Kidney (tissue), 22 donors: ENCODE data around the gene SLC7A8. TPM values are rescaled to one million over a fixed set of nuclear protein-coding genes. Genes with fewer than 3 reads are reported as not detected.
"Not testable (repeated sequence)": the region's sequence is repeated elsewhere in the genome, so short reads cannot be mapped to it uniquely, and the experiment has no call there.

Experiments used
- DNase-seq, 5 donors: peaks; one replicate each; pipeline ENCODE4 v3.0.0-alpha.2; 2013 to 2020
- FAIRE-seq: peaks from 2 replicates; lab custom pipeline; 2012; peaks lifted over from hg19 to GRCh38; lab: Jason Lieb, UNC
- H3K27ac ChIP-seq, 2 donors: one replicate each; pipeline ENCODE4 v1.7.0; 2013; ENCODE audit warnings: low read depth in 2 of 2, low read length in 2 of 2, inconsistent platforms in 1 of 2
- H3K27me3 ChIP-seq: one replicate; pipeline ENCODE4 v1.7.1; 2013; ENCODE audit warnings: low read length, inconsistent platforms; ENCODE audit not compliant: control insufficient read depth, insufficient read depth
- H3K36me3 ChIP-seq, 3 donors: one replicate each; pipeline versions ENCODE4 v1.7.0 to v1.7.1; 2013; ENCODE audit warnings: low read length in 3 of 3, control low read depth in 1 of 3, inconsistent platforms in 1 of 3; ENCODE audit not compliant: insufficient read depth in 3 of 3, control insufficient read depth in 2 of 3
- H3K4me1 ChIP-seq, 3 donors: one replicate each; pipeline versions ENCODE4 v1.7.0 to v1.7.1; 2013; ENCODE audit warnings: low read length in 3 of 3, inconsistent platforms in 1 of 3, low read depth in 1 of 3; ENCODE audit not compliant: control insufficient read depth in 2 of 3, insufficient read depth in 2 of 3
- H3K4me3 ChIP-seq, 3 donors: one replicate each; pipeline versions ENCODE4 v1.7.0 to v1.8.1; 2013; ENCODE audit warnings: low read length in 3 of 3, control low read depth in 1 of 3, inconsistent platforms in 1 of 3
- H3K9ac ChIP-seq, 3 donors: one replicate each; pipeline versions ENCODE4 v1.7.0 to v1.7.1; 2013; ENCODE audit warnings: low read length in 3 of 3, control low read depth in 1 of 3, inconsistent platforms in 1 of 3
- H3K9me3 ChIP-seq, 3 donors: one replicate each; pipeline versions ENCODE4 v1.7.0 to v1.7.1; 2013; ENCODE audit warnings: low read length in 3 of 3, control low read depth in 1 of 3, inconsistent platforms in 1 of 3; ENCODE audit not compliant: control insufficient read depth in 2 of 3, insufficient read depth in 1 of 3
- intact Hi-C: fragments of 100-400 bp; cut with DNase I; formaldehyde crosslinking; loops from one replicate; pipeline ENCODE4 v1.11.1; 2022
- long read RNA-seq, 10 donors: library from polyadenylated mRNA in 1 of 10; unstranded in 1 of 10; transcript quantifications; one replicate each; pipeline ENCODE4 v2.0.0 and lab custom pipeline, GENCODE V29; 2021 to 2026
- polyA plus RNA-seq: library from polyadenylated mRNA; stranded (reverse); fragments of 350-450 nt; fragmentation: Illumina TruSeq; extraction: RNeasy Lipid Tissue Mini Kit (QIAGEN cat#74804); gene quantifications from one replicate; pipeline ENCODE4 v1.2.3, GENCODE V29; 2014; ENCODE audit warnings: low read depth, low replicate concordance; ENCODE audit not compliant: insufficient read depth
- total RNA-seq: library from RNA; stranded (reverse); fragmentation: NEBNext Ultra II Directional; extraction: Animal tissue kit (Norgen Biotek cat#: 25700); gene quantifications from one replicate; pipeline ENCODE4 v1.2.1, GENCODE V29; 2021
- TF ChIP-seq, protein P1 (sequence below): IDR thresholded peaks from 3 replicates; pipeline ENCODE4 v1.5.1; 2012; ENCODE audit warnings: mild to moderate bottlenecking, moderate library complexity, borderline replicate concordance; ENCODE audit not compliant: insufficient read depth; ENCODE audit errors: extremely low read depth
- donor health status: control.
- donor health status: control.
- donor health status: control.
- donor health status: control.
- donor health status: control.
- donor health status: DM: yes; HTN: yes; CAD: no.
- donor health status: Normal renal cell carcinoma (clear cell type).

SLC7A8 gene
- 22.9 TPM for total RNA-seq
- polyA plus RNA-seq: 210 TPM
- long read RNA-seq, donor 1, full-length matches to known transcripts: 13 of 32 reads
- long read RNA-seq, donor 1, partial matches to known transcripts: 19 of 32 reads
- long read RNA-seq, donor 1, other reads (novel, unspliced or antisense): 0 of 32 reads
- long read RNA-seq, donor 2, full-length matches to known transcripts: 24 of 43 reads
- long read RNA-seq, donor 2, partial matches to known transcripts: 19 of 43 reads
- long read RNA-seq, donor 2, other reads (novel, unspliced or antisense): 0 of 43 reads
- long read RNA-seq, donor 3, full-length matches to known transcripts: 23 of 161 reads
- long read RNA-seq, donor 3, partial matches to known transcripts: 133 of 161 reads
- long read RNA-seq, donor 3, other reads (novel, unspliced or antisense): 5 of 161 reads
- long read RNA-seq, donor 4, full-length matches to known transcripts: 51 of 81 reads
- long read RNA-seq, donor 4, partial matches to known transcripts: 30 of 81 reads
- long read RNA-seq, donor 4, other reads (novel, unspliced or antisense): 0 of 81 reads
- long read RNA-seq, donor 5, full-length matches to known transcripts: 1 of 1 reads
- long read RNA-seq, donor 5, partial matches to known transcripts: 0 of 1 reads
- long read RNA-seq, donor 5, other reads (novel, unspliced or antisense): 0 of 1 reads
- long read RNA-seq, donor 6, full-length matches to known transcripts: 5 of 5 reads
- long read RNA-seq, donor 6, partial matches to known transcripts: 0 of 5 reads
- long read RNA-seq, donor 6, other reads (novel, unspliced or antisense): 0 of 5 reads
- long read RNA-seq, donor 7, partial matches to known transcripts: 0 of 6 reads
- long read RNA-seq, donor 7, other reads (novel, unspliced or antisense): 6 of 6 reads
- long read RNA-seq, donor 8, full-length matches to known transcripts: 5 of 16 reads
- long read RNA-seq, donor 8, partial matches to known transcripts: 11 of 16 reads
- long read RNA-seq, donor 8, other reads (novel, unspliced or antisense): 0 of 16 reads
- long read RNA-seq, donor 9, full-length matches to known transcripts: 7 of 7 reads
- long read RNA-seq, donor 9, partial matches to known transcripts: 0 of 7 reads
- long read RNA-seq, donor 9, other reads (novel, unspliced or antisense): 0 of 7 reads
- long read RNA-seq, donor 10, full-length matches to known transcripts: 28 of 89 reads
- long read RNA-seq, donor 10, partial matches to known transcripts: 61 of 89 reads
- long read RNA-seq, donor 10, other reads (novel, unspliced or antisense): 0 of 89 reads

DNA sequence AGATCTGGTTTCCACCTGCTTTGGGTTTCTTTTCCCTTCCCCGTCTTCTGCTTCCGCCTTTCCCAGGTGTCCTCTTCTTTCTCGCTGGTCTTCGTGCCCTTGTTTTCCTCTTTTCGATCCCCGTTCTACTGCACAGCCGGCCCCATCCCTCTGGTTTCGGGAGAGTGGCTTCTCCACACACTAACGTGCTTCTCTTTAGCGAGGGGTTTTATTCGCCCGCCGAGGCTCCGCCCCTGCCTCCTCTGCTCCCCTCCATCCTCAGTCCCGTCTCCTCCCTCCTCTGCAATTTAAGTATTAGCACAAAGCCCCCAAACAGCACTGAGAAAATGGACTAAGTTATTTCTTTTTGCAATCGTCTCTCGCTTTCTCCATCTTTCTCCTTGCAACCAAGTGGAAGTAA, at the start of gene SLC7A8:
Gene SLC7A8, minus strand, starts transcription at position 182 of the 400 bp plus-strand sequence. CDS start 746 bp downstream, outside the sequence.
- H3K27me3 ChIP-seq: no peaks in the 10 kb centered on the region
- intact Hi-C loops: no loop called here
- H3K36me3 ChIP-seq: no peaks in the 10 kb centered on the region
- H3K4me3 ChIP-seq: peak within 1 kb of the TSS; percentile 67 to 93 (median 84)
- peaks cover 0 to 8% (median 3%) of the 10 kb centered on the region in 3 donors for H3K4me1 ChIP-seq
- peak in 4 of 5 donors; percentile 71 to 82 (median 74) for DNase-seq
- peak within 1 kb of the TSS; percentile 45 to 81 (median 74) for H3K9ac ChIP-seq
- no peak for FAIRE-seq
- TF ChIP-seq, protein P1, sequence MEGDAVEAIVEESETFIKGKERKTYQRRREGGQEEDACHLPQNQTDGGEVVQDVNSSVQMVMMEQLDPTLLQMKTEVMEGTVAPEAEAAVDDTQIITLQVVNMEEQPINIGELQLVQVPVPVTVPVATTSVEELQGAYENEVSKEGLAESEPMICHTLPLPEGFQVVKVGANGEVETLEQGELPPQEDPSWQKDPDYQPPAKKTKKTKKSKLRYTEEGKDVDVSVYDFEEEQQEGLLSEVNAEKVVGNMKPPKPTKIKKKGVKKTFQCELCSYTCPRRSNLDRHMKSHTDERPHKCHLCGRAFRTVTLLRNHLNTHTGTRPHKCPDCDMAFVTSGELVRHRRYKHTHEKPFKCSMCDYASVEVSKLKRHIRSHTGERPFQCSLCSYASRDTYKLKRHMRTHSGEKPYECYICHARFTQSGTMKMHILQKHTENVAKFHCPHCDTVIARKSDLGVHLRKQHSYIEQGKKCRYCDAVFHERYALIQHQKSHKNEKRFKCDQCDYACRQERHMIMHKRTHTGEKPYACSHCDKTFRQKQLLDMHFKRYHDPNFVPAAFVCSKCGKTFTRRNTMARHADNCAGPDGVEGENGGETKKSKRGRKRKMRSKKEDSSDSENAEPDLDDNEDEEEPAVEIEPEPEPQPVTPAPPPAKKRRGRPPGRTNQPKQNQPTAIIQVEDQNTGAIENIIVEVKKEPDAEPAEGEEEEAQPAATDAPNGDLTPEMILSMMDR: no peak
- H3K9me3 ChIP-seq: no peaks in the 10 kb centered on the region
- peak within 1 kb of the TSS; percentile 45 to 70 for H3K27ac ChIP-seq

GRCh38 chr14:23232241-23232808, 48.9 kb upstream of the SLC7A8 start:
- H3K36me3 ChIP-seq, H3K9me3 ChIP-seq, H3K27ac ChIP-seq, H3K27me3 ChIP-seq, FAIRE-seq, H3K4me3 ChIP-seq, intact Hi-C loops, H3K4me1 ChIP-seq, DNase-seq, H3K9ac ChIP-seq: not testable (repeated sequence)

GRCh38 chr14:23228812-23229211, 45.4 kb upstream of the SLC7A8 start:
- Histone ChIP-seq H3K9ac (no peak overlapping the region), H3K27ac (no peak overlapping the region), H3K9me3 (no peaks in the 10 kb centered on the region), H3K4me3 (no peak overlapping the region), H3K4me1 (no peaks in the 10 kb centered on the region), H3K27me3 (no peaks in the 10 kb centered on the region), H3K36me3 (no peaks in the 10 kb centered on the region)
- intact Hi-C loops: no loop called here
- TF ChIP-seq, protein P1: no peak
- FAIRE-seq (no peak), DNase-seq (no peak)
